Stomach (tissue), 9 donors: ENCODE data around the gene LONRF2. TPM values are rescaled to one million over a fixed set of nuclear protein-coding genes. Genes with fewer than 3 reads are reported as not detected.

Source experiments
- DNase-seq, 2 donors: peaks; one replicate each; pipeline versions ENCODE4 v3.0.0 to v3.0.0-alpha.2; 2013 to 2019
- H3K27ac ChIP-seq, 5 donors: fragments of 200-600 bp in 4 of 5; sonication (generic) in 4 of 5; one replicate each; pipeline ENCODE4 v1.5.1; 2013 to 2019; ENCODE audit warnings: mild to moderate bottlenecking in 1 of 5, moderate library complexity in 1 of 5
- H3K27me3 ChIP-seq, 3 donors: fragments of 200-600 bp; sonication (generic); one replicate each; pipeline ENCODE4 v1.5.1; 2017 to 2019; ENCODE audit warnings: mixed run types in 1 of 3
- H3K36me3 ChIP-seq, 4 donors: fragments of 200-600 bp; sonication (generic); 1 replicate in 3 of 4; 2 replicates in 1 of 4; pipeline ENCODE4 v1.5.1; 2016 to 2019
- H3K4me1 ChIP-seq, 4 donors: fragments of 200-600 bp; sonication (generic); one replicate each; pipeline ENCODE4 v1.5.1; 2016 to 2019
- H3K4me3 ChIP-seq, 4 donors: fragments of 200-600 bp; sonication (generic) in 3 of 4; one replicate each; pipeline ENCODE4 v1.5.1; 2016 to 2019; ENCODE audit warnings: mild to moderate bottlenecking in 1 of 4
- H3K9me3 ChIP-seq, 4 donors: fragments of 200-600 bp; sonication (generic); one replicate each; pipeline ENCODE4 v1.5.1; 2016 to 2019
- EP300 ChIP-seq: sonication (generic); formaldehyde crosslinking; IDR thresholded peaks from one replicate; pipeline ENCODE4 v1.6.1; 2017; ENCODE audit warnings: antibody characterized with exemption
- POLR2A ChIP-seq, 4 donors: fragments of 450-650 bp; IDR thresholded peaks; one replicate each; pipeline ENCODE4 v1.6.1; 2016; ENCODE audit warnings: antibody characterized with exemption in 4 of 4, control low read depth in 2 of 4, mild to moderate bottlenecking in 1 of 4, moderate library complexity in 1 of 4
- POLR2AphosphoS5 ChIP-seq, 3 donors: sonication (generic); formaldehyde crosslinking; IDR thresholded peaks; one replicate each; pipeline ENCODE4 v1.6.1; 2016; ENCODE audit warnings: antibody characterized with exemption in 3 of 3
- WGBS, 5 donors: extraction: QIAGEN DNeasy Blood & Tissue Kit in 3 of 5; methylation state at CpG; one replicate each; pipeline versions ENCODE4 v1.1.5 to v1.1.7; 2013 to 2018; 5-methylcytosine and 5-hydroxymethylcytosine counted together
- intact Hi-C: fragments of 100-400 bp; cut with DNase I; formaldehyde crosslinking; loops from one replicate; pipeline ENCODE4 v1.15.1; 2023; ENCODE audit warnings: low total_unique reads
- polyA plus RNA-seq, 3 donors: library from polyadenylated mRNA; stranded (reverse); fragments of 200-250 nt; gene quantifications; one replicate each; pipeline ENCODE4 v1.2.3, GENCODE V29; 2013
- total RNA-seq, 5 donors: library from RNA; depleted of rRNA; stranded (reverse); fragments of >200 nt; gene quantifications; one replicate each; pipeline versions ENCODE4 v1.1.0 to v1.2.3, GENCODE V29; 2014 to 2016
- TF ChIP-seq, protein P1 (sequence below), 7 experiments: fragments of 450-650 bp in 4 of 7; fragments of 200-600 bp in 3 of 7; sonication (generic) in 3 of 7; IDR thresholded peaks; one replicate each; pipeline ENCODE4 v1.5.1; 2016 to 2019; ENCODE audit warnings: antibody characterized with exemption in 7 of 7, control low read depth in 2 of 7, mild to moderate bottlenecking in 1 of 7
- donor health status: healthy with polysubstance abuse.
- donor health status: Bipolar disorder and iron deficiency.
- donor health status: healthy.

The LONRF2 gene
- total and polyA plus RNA-seq, 8 donors = 0.31 to 32.1 (median 4.7) TPM

DNA sequence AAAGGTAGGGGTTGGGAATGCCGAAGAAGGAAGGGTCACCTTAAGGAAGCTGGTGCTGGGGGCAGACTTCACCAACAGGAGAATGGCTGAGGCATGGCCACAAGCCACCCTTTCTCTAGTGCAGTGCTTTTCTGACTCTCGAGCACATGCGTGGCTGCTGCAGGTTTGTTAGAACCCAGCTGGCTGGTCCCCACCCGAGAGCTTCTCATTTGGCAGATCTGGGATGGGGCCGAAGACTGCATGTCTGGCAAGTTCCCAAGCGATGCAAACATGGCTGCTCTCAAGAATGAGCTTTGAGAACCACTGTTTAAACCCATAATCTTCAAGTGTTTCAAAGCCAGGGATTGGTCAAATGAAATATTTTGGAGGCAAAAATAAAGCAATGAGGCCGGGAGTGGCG is 63.2 kb downstream of the LONRF2 start:
- intact Hi-C loops = no loop called here
- Histone ChIP-seq H3K36me3 (no peaks in the 10 kb centered on the region), H3K27me3 (peaks cover 0 to 5% (median 0%) of the 10 kb centered on the region in 3 donors), H3K4me3 (no peak overlapping the region), H3K4me1 (no peaks in the 10 kb centered on the region), H3K27ac (no peak overlapping the region), H3K9me3 (no peaks in the 10 kb centered on the region)
- TF ChIP-seq POLR2AphosphoS5 (IDR thresholded peaks at IDR 0.05) (no peak), POLR2A (IDR thresholded peaks at IDR 0.05) (no peak), EP300 (no peak)
- TF ChIP-seq, protein P1, sequence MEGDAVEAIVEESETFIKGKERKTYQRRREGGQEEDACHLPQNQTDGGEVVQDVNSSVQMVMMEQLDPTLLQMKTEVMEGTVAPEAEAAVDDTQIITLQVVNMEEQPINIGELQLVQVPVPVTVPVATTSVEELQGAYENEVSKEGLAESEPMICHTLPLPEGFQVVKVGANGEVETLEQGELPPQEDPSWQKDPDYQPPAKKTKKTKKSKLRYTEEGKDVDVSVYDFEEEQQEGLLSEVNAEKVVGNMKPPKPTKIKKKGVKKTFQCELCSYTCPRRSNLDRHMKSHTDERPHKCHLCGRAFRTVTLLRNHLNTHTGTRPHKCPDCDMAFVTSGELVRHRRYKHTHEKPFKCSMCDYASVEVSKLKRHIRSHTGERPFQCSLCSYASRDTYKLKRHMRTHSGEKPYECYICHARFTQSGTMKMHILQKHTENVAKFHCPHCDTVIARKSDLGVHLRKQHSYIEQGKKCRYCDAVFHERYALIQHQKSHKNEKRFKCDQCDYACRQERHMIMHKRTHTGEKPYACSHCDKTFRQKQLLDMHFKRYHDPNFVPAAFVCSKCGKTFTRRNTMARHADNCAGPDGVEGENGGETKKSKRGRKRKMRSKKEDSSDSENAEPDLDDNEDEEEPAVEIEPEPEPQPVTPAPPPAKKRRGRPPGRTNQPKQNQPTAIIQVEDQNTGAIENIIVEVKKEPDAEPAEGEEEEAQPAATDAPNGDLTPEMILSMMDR (IDR thresholded peaks at IDR 0.05) = no peak
- DNase-seq = no peak
- WGBS, 5 donors = 79 to 96% (median 85%) methylated on average over 8 of the region's 8 CpGs

DNA sequence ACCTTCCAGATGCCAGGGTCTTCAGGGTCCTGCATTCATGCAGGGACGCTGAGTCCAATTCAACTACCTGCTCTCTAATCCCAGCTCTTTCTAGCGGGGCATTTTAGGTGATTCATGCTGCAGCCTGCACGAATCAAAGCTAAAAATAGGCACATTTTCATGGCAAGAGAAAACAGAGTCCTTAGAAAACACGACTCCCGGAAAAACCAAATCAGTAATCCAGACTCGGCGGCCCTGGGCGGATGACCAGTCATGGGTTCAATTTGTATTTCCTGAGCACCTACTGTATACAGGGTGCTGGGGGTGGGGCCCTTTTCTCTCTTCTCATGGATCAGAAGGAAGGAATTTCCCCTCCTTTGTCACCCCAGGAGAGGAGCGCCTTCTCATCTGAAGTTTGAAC is 64.4 kb downstream of the LONRF2 start:
- TF ChIP-seq, protein P1 (IDR thresholded peaks at IDR 0.05) = no peak
- TF ChIP-seq POLR2A (IDR thresholded peaks at IDR 0.05) = no peak
- no peak for TF ChIP-seq EP300
- no peak for TF ChIP-seq POLR2AphosphoS5 (IDR thresholded peaks at IDR 0.05)

DNA sequence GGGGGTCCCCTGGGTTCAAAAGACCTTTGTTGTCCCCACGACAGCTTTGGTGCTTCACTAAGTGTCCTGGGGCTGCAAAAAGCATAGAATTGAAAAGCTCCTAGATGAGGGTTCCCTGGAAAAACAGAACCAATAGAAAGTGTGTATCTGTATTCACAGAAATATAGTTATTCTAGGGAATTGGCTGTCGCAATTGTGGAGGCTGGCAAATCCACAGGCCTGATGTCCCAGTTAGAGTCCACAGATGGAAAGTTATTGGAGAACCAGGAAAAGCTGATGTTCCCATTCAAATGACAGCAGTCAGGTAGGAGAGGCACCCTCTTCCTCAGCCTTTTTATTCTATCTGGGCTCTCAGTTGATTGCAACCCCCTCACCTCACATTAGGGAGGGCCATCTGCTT is 65.5 kb downstream of the LONRF2 start:
- intact Hi-C loops = no loop called here
- no peaks in the 10 kb centered on the region for H3K27me3 ChIP-seq
- H3K36me3 ChIP-seq = no peaks in the 10 kb centered on the region
- DNase-seq = no peak
- H3K4me1 ChIP-seq = peaks cover 0 to 4% (median 0%) of the 10 kb centered on the region in 4 donors
- H3K4me3 ChIP-seq = no peak overlapping the region
- H3K9me3 ChIP-seq = no peaks in the 10 kb centered on the region
- TF ChIP-seq POLR2A (IDR thresholded peaks at IDR 0.05) (no peak), POLR2AphosphoS5 (IDR thresholded peaks at IDR 0.05) (no peak)
- TF ChIP-seq, protein P1 (IDR thresholded peaks at IDR 0.05) = no peak
- H3K27ac ChIP-seq = no peak overlapping the region
- WGBS, 5 donors = 79 to 97% (median 94%) methylated on average over 2 of the region's 2 CpGs

More for the DNA sequence above, 64.4 kb downstream of the LONRF2 start:
- WGBS, 5 donors = 66 to 84% (median 73%) methylated on average over 9 of the region's 9 CpGs
- H3K4me1 ChIP-seq = peaks cover 0 to 4% (median 0%) of the 10 kb centered on the region in 4 donors
- no peak overlapping the region for H3K4me3 ChIP-seq
- DNase-seq = no peak
- H3K27me3 ChIP-seq = no peaks in the 10 kb centered on the region
- no peak overlapping the region for H3K27ac ChIP-seq
- no peaks in the 10 kb centered on the region for H3K36me3 ChIP-seq
- no peaks in the 10 kb centered on the region for H3K9me3 ChIP-seq
- intact Hi-C loops = no loop called here

DNA sequence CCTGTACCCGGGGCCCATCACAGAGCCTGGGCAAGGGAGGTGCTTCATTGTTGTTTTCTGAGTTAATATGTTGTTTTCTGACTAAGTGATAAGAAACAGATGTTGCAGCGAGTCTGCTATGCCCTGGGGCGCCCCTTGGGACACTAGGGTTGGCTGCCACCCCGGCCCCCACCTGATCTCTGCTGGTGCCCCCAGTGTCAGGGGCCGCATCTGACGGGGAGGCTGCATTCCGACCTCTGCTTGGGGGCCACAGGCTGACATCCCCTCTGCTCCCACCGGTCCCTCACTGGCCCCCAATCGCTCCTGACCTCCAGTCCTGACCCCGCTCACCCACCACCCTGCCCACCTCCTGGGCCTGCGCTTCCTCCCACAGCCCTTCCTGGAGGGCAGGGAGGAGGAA is 65.9 kb downstream of the LONRF2 start:
- H3K4me3 ChIP-seq = no peak overlapping the region
- no peak overlapping the region for H3K27ac ChIP-seq
- intact Hi-C loops = no loop called here
- H3K4me1 ChIP-seq = peaks cover 0 to 4% (median 0%) of the 10 kb centered on the region in 4 donors
- TF ChIP-seq, protein P1 (IDR thresholded peaks at IDR 0.05) = no peak
- TF ChIP-seq POLR2A (IDR thresholded peaks at IDR 0.05) (no peak), EP300 (no peak), POLR2AphosphoS5 (IDR thresholded peaks at IDR 0.05) (no peak)
- H3K27me3 ChIP-seq = no peaks in the 10 kb centered on the region
- H3K9me3 ChIP-seq = no peaks in the 10 kb centered on the region
- H3K36me3 ChIP-seq = no peaks in the 10 kb centered on the region
- WGBS, 5 donors = 86 to 92% (median 90%) methylated on average over 10 to 11 of the region's 11 CpGs
- no peak for DNase-seq
